ENCODE measurements around the gene CFAP45.
"Not testable (repeated sequence)": the region's sequence is repeated elsewhere in the genome, so short reads cannot be mapped to it uniquely, and the experiment has no call there.

DNA sequence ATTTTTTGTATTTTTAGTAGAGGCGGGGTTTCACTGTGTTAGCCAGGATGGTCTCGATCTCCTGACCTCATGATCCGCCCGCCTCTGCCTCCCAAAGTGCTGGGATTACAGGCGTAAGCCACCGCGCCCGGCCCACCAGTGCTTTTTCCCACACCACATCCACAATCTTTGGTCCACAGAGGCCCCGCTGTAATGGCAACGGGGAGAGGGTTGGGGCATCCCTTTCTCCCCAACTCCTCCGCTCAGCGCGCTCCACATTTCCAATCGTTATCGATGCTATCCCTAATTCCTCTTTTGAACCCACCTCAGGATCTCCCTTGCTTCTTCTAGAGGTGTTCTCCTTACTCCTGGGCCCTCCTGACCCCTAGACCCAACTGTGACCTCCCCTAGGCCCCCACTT is 331 bp downstream of the CFAP45 start:
- TF ChIP-seq CTCF (IDR thresholded peaks at IDR 0.05); EZH2 (IDR thresholded peaks at IDR 0.05; ENCODE audit: borderline replicate concordance, insufficient read depth, low read depth, low read length, poor library complexity, severe bottlenecking): not testable (repeated sequence)
